HG03432 (cell line): Measurements from ENCODE around the gene MCRS1.

Experiments
- ATAC-seq: cut with Tn5 transposase; IDR thresholded peaks from one replicate; pipeline ENCODE4 v1.9.1; 2021; ENCODE audit warnings: mild to moderate bottlenecking, moderate library complexity; ENCODE audit not compliant: unreplicated experiment

The MCRS1 gene

DNA sequence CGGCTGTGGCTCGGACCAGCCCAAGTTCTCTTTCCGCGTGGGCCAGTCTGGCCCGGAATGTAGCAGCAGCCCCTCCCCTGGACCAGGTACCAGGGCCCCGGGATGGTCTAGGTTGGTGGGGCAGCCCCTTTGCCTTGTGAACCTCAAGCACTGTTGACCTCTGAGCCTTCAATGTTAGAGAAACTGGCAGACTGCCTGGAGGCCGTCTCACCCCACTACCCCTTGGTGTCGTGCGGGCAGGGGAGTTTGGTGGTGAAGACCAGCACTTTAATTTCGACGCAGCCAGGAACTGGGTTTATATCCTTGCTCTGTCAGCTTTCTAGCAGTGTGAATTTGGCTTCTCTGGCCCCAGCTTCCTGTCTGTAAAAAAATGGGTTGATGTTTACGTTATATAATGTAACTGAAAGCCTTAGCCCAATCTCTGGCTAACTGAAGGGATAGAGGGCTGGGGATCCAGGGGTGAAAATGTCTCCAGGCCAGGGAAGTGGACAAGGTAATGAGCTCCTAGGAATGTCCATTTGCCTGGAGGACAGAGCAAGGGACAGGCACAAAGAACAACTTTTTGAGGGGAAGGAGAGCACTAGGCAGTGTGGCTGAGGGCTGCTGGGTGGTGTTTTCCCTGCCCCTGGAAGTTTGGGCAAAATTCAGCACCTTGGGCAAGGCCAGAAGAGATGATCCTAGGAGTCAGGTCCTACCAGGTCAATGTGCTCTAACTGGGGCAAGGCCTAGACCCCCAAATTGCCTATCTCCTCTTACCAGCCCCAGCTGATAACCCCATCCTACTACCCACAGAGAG, 11.4 kb downstream of the MCRS1 start:
- ATAC-seq, result no peak

GRCh38 chr12:49555631-49556390, 12.1 kb downstream of the MCRS1 start:
- no peak for ATAC-seq

DNA sequence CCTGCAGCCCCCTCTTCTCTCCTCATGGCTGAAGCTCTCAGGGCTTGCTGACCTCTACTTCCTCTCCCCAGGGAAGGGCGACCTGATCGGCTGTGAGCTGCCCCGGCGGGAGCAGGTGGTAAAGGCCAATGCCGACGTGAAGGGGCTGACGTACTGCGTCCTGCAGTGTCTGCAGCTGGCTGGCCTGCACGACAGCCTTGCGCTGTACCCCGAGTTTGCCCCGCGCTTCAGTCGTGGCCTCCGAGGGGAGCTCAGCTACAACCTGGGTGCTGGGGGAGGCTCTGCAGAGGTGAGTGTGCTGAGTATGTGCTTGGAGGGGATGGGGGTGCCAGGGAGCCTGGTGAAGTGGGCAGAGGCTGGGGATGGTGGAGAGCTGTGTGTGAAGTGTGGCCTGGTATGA, 13.7 kb downstream of the MCRS1 start:
- ATAC-seq, result no peak

DNA sequence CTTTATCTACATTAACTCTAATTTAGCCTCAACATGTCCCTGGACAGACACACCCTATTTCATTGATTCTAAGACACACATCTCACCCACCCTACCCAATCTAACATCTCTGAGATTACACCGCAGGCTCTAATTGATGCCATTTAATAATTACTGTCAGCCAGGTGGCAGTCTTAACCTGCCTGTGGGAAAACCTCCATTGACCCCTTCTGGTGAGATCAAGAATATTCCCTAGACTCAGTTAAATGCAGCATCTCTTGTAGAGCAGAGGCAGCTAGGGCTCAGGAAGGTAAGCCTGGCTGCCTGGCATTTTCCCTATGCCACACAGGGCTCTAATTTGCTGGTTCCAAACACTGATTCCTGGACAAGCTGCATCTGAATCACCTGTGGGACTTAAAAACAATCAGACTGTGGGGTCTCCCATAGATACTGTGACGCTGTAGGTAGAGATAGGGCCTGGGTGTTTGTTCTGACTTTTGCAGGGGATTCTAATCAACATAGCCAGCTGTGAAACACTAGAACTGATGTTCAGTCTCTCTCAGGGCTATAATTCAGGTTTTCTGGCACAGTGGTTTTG, 14.3 kb downstream of the MCRS1 start:
- no peak for ATAC-seq

DNA sequence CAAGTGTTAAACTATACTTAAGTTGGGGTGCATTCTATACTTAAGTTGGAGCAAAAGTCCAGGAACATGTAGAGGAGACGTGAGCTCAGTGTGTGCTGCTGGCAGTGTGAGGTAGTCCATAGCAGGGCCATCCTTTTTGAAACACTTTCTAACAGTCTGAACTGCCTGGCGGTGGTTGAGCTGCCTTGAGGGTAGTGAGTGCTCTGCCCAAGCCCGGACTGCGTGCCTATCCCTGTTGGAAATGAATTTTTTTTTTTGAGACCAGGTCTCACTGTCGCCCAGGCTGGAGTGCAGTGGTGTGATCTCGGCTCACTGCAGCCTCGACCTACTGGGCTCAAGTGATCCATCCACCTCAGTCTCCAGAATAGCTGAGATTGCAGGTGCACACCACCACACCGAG, 15.0 kb downstream of the MCRS1 start:
- ATAC-seq, result no peak

DNA sequence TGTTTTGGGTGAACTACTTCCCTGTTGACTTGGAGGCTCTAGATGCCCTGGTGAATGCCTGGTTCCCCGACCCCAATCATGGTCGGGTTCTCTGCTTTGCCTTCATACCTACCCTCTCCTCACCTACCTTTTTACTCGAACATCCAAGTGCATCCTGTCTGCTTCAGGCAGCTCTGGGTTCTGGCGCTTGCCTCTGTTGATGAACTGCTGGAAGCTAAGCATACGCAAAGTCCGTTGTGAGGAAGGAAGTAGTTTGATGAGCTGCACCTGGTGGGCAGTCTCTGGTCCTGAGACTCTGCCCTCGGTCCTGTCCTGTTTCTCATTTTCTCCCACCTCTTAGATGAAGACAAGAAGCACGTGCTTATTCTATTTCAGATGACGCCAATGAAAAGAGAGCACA, 15.5 kb downstream of the MCRS1 start:
- ATAC-seq, result no peak

GRCh38 chr12:49552014-49552413, 15.9 kb downstream of the MCRS1 start:
- no peak for ATAC-seq

DNA sequence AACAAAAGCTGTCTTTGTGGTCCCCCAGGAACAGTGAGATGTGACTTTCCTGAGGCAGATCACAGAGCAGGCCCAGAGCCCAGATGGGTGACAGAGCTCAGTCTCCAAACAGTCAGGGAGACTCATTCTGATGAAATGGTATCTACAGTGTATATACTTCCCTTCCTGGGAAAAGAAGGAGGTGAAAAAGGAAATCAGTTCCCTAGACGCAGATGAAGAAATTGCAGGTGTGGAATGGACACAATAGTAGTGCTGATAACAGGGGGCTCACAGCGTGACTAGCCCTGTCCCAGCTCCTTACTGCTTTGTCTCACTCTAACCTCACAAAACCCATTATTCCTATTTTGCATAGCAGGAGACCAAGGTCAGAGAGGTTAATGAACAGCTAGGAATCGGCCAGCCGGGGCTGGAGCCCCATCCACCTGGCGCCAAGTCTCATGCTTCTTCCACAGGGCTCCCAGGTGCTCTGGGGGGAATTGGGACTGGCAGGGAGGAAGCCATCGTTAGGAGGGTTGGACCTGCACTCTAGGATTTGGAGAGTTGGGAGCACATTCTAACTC, 17.2 kb downstream of the MCRS1 start:
- ATAC-seq, result no peak

- no peak for ATAC-seq
Measured at GRCh38 chr12:49549735-49550692, 17.9 kb downstream of the MCRS1 start.

GRCh38 chr12:49548822-49549648, 18.9 kb downstream of the MCRS1 start:
- ATAC-seq, result no peak

DNA sequence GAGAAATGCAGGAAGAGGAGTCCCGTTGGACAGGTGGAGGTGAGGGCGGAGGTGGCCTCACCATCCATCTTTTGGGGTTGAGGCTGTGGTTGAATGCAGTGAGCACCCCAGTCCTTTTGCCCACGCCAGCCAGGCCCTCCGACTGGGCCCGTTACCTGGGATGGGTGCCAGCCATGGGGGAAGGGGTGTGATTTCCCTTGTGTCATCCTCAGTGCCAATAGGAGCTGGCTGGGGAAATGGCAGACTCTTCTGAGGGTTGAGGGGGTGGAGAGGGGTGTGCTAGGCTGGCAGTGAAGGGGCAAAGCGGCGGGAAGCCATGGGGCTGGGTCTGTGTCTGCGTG, 19.5 kb downstream of the MCRS1 start:
- ATAC-seq, result no peak

- ATAC-seq, result no peak
Measured at GRCh38 chr12:49547090-49547690, 20.8 kb downstream of the MCRS1 start.

- ATAC-seq, result no peak
Measured at GRCh38 chr12:49546481-49546880, 21.5 kb downstream of the MCRS1 start.

DNA sequence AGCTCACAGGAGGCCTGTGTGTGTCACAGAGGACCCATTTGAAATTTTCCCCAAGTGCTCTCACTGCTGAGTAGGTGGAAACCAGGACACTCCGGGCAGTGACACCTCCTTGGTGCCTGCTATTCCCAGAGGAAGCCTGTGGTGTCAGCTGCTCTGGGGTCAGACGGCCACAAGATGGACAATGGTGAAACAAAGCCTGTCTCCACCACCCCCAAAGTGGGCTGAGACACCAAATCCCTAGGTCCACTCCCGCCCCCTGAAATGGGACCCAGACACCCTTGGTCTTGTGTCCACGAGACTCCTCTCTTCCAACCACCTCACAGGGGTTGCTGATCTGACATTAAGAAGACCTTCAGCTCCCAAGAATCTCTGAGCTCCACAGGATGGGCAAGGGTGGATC, 22.1 kb downstream of the MCRS1 start:
- no peak for ATAC-seq

DNA sequence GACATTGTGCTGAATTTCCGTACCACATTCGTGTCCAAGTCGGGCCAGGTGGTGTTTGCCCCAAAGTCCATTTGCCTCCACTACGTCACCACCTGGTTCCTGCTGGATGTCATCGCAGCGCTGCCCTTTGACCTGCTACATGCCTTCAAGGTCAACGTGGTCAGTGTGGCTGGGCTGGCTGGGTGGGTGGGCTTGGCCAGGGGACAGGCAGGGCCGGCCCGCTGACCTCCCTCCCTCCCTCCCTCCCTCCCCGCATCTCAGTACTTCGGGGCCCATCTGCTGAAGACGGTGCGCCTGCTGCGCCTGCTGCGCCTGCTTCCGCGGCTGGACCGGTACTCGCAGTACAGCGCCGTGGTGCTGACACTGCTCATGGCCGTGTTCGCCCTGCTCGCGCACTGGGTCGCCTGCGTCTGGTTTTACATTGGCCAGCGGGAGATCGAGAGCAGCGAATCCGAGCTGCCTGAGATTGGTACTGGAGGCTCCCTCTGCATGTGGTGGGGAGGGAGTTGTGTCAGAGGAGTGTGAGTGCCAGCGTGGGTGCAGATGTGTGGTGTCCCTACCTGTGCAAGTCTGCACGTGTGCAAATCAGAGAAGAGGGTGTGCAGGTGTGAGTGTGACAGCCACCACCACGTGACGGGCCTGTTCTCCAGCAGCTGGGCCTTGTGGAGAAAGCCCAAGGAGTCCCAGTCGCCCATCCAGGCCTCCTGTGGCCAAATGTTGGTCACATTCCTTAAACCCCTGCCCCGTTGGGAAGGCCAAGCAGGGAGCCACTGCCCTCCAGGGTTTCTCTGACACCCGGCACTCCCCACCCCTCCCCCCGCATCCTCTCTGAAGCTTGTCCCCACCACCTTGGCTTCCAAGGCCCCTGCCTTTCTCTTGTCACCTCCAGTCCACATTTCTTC, 23.8 kb downstream of the MCRS1 start:
- no peak for ATAC-seq

- ATAC-seq, result no peak
Measured at GRCh38 chr12:49543221-49543913, 24.6 kb downstream of the MCRS1 start.

- ATAC-seq, result no peak
Measured at GRCh38 chr12:49542592-49543160, 25.3 kb downstream of the MCRS1 start.
